GOT3 (cell line): Measurements from ENCODE around the gene MEGF10.
"Not testable (repeated sequence)": the region's sequence is repeated elsewhere in the genome, so short reads cannot be mapped to it uniquely, and the experiment has no call there.

Experiments used
- DNase-seq: peaks from one replicate; lab custom pipeline; 2025; ENCODE audit warnings: mixed read lengths; lab: John Stamatoyannopoulos, UW

MEGF10 gene

DNA sequence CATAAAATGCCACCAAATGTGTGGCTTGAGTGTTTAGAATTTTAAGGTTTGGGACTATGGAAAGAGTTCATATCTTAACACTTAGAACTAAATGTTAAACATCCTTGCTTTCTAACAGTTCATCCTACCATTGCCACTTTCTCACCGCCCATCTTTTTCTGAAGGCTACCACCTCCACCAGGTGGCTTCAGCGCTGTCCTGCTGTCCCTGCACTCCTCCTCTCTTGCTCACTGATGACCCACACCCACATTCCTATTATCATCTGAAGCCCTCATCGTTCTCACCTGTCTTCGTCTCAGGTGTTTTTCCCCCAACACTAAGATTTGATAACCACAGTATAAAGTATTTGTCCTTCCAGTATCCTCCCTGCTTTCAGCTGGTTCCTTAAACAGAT lies 7.4 kb downstream of the MEGF10 start:
- no peak for DNase-seq

DNA sequence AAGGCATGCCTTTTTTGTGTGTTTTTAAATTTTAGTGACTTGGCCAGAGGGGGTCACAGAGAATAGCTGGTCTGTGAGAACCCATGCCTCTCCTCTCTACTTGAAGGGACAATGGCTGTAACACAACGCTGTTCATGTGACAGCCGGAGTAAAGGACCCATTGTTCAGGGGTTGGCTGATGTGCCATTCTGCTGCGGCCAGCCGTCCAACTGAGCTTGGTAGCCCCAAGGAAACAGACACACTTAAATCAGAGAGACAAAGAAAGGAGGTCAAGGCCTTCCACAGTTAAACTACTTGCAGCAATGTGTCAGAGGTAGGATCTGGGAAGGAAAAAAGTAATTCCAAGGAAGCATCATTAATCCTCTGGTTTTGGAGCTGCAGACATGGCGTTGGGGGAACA lies 8.1 kb downstream of the MEGF10 start:
- DNase-seq: no peak

DNA sequence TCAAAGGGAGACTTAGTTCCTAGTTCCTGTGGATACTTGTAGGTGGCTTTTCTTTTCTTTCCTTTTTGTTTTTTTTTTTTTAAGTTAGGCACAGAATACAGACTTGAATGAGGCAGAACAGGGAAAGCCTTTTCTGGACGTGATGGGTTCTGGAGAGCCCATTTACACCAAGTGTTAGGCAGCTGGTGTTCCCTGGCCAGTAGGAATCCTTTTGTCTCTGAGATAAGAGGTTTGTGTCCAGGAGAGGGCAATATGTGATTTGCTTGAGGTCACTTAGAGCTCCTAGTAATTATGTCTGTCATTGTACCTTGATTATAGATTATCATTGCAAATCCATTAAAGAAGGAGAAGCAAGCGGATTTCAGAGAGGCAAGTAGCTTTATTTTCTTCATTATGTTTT lies 9.1 kb downstream of the MEGF10 start:
- no peak for DNase-seq

DNA sequence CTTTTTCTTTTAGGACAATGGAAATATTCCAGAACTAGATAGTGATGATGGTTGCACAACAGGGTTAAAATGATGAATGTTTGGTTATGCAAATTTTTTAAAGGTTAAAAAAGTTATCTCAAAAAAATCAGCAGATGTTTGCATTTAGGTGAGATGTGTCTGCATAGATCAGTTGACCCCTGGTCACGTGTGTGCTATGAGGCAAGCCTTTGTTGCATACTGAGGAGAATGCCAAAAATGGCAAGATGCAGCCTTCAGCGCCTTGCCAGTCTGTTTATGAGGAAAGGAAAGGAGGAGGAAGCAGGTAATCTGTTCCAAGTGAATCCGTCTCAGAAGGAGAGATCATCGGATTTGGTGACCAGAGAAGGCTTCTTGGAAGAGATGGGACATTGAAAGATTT lies 11.9 kb downstream of the MEGF10 start:
- no peak for DNase-seq

DNA sequence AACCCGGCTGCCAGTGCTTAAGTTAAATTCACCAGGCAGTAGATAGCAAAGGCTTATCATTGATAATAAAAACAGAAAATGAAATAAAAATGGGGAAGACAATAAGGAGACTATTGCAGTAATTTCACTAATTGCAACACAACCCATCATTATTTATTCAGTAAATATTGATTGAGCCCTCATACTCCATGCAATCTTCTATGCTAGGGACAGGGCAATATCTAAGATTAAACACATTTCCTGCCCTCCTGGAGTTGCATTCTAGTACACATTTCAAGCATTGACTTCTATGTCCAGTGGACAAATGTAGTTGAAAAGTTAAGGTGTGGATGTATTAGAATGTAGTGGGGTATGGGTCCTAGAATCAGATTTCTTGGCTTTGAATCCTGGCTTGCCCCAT lies 12.8 kb downstream of the MEGF10 start:
- DNase-seq: no peak

DNA sequence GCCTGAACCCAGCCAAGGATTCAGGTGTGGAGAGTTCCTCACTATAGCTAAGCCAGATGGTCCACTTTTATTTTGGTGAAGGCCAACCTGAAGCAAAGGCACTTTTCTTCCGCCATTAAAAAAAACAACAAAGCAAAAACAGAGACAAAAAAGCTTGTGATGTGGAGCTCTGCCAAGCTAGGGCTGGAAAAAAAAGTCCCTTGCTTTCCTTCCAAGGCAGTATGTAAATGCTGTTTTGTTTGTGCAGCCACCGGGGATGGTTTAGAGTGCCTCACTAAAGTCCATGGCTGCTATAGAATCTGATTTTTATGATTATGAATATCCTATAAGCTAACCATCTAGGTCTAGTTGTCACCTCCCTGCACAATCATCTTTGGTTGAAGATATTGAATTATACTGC lies 14.9 kb downstream of the MEGF10 start:
- no peak for DNase-seq

DNA sequence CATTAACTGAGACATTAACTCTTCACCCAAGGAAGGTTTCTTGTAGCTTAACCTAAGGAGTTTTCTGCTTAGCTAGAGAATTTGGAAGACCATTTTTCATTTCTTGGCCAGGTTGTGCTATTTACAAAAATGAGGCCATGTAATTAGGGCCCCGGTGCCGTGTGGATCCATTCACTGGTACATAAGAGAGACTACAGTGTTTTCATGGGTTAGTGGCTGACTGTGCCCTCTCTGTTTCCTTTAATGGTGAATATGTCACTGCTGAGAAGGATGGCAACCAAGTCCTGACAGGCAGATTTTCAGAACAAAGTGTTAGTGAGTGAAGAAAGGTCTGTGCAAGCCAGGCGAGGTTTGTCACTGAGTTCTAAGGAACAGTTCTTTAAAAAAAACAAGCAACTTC lies 15.4 kb downstream of the MEGF10 start:
- no peak for DNase-seq

DNA sequence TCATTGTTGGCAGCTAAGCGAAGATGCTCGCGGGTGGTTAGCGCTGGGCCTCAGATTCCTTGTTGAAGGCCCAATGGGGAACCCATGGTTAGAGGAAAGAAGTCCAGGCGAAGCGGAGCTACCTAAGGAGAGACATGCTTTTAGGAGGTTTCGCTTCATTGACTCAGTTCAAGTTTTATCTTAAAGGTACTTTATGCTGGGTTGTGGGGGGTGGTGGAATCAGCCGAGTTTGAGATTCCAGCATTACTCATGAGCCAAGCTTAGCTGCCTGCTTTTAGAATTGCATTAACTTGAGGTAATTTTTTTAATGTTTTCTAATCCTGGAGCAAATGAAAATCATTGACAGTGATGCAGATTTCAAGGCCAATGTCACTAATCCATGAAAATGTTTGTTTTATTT lies 16.1 kb downstream of the MEGF10 start:
- no peak for DNase-seq

DNA sequence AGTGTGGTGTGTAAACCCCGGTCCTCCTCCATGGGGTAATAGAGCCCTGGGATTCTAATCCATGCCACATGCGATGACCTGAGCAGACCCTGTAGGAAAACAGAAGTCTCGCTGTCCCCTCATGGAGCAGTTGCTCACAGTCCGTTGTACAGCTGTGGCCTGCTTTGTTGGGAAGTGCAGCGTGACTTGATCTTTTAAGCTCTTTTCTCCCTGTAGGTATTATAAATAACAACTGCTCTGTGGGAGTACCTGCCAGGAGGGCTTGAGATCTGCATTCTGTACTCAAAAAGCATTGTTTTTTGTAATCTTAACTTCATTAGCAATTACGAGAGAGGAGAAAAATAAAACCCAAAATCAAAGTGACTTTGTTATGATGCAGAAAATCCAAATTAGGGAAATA lies 17.3 kb downstream of the MEGF10 start:
- DNase-seq: no peak

DNA sequence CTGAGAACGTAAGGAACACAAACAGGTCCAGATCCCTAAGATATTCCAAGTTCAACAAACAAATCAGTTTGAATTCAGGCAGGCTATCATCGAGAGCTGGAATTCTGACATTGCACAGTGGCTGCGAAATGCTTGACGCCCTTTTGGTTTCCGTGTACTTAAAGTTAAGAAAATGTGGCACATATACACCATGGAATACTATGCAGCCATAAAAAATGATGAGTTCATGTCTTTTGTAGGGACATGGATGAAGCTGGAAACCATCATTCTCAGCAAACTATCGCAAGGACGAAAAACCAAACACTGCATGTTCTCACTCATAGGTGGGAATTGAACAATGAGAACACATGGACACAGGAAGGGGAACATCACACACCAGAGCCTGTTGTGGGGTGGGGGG lies 17.7 kb downstream of the MEGF10 start:
- not testable (repeated sequence) for DNase-seq

DNA sequence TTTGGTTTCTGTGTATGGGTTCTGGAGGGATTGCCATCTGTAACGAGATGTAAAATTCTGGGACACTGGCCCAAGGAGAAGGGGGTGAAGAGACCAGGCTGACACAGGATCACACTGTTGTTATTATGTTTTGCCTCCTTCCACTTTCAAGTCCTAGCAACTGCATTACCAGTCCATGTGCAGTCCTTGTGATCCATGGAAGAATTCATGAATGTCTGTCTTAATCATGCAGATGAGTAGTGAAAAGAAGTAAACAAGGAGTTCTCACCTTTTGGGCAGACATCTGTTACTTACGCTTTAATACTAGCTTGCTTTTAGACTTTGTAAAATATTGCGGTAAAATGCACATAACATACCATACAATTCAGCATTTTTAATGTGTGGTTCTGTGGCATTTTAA lies 18.3 kb downstream of the MEGF10 start:
- DNase-seq: no peak

DNA sequence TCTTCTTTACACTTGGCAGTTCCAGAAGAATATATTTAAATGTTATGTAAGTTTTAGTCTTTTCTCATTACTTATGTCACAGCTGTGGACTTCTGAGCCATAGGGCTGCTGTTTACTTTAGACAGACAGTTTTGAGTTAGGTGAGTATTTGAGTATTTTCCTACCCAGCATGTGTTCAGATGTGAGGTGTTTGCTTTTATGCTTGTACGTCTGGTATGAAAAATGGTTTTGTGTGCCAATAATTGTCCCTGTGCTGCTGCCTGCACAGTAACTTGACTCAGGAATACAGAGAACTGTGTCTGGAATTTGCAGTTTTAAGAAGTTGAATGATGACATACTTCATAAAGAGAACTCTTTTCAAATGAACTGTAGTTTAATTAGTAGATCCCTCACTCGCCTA lies 20.8 kb downstream of the MEGF10 start:
- no peak for DNase-seq

DNA sequence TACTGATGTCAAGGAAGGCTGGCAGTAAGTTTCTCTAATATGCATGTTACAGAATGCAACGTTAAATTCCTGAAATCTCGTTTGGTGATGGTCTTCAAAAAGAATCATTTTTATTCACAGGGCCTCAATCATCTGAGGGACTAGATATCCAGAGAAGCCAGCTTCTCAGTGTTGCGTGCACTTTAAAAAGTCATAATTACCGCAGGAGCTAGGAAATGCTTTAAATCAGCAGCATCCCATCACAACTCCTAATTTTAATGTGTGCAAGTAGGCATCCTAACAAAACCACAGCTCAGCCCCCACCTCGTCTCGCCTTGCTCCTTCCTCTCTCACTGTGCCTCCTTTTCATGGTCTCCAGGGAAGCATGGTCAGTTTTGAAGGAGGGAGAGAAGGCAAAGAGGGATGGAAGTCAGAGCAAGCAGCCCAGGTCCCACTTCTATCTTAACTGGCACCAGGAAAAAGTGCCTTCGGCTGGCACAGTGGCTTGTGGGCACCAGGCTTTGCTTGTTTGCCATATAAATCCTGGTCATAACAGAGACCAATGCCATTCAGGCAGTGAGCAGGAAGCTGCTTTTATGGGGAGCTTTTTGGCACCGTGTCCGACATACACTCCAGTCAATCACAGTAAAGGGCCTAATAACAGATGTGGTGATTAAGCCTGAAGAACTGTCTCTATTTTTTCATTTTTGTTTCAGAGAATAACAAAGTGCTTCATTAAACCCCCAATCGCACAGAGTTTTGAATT lies 21.4 kb downstream of the MEGF10 start:
- no peak for DNase-seq

DNA sequence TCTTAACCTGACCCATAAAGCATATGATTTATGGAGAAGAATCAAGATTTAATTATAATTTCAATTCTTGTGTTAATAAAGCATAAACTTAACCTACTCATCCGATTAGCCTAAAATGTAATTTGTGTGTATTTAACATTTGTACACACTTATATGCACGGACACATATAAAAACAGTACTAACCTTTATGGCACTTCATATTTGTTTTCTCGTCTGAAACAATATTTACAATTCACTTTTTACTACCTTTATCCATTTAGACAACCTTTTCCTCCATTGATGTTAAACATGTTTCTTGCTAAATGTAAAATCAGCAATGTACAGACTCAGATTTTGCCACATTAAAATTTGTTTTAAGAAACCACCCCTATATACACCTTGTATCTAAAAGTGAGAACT lies 22.8 kb downstream of the MEGF10 start:
- DNase-seq: no peak

DNA sequence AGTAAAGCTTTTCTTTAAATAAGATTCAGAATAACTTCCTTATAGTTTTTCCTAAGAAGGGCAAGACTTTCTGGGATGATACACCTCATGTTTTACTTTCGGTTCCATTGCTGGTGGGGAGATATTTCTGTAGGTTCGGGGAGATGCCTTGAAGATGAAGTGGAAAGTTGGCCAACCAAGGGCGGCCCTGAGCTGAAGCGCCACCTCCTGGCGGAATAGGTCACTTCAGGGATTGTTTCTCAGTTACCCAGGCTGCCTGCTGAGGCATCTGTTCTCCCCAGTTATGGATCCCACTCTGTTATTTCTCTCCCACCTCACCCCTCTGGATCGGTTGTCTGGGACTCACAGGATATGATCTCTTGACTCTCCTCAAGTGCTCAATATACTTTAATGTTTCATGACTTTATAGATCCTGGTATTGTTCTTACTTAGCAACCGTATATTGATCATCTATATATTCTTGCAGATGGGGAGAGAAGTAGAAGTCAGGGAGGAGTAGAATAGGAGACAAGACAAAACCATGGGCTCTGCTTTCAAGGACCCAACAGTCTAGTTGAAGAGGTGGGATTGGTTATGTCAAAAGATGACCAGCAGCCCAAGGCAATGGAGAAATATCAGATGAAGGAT lies 23.4 kb downstream of the MEGF10 start:
- DNase-seq: no peak

DNA sequence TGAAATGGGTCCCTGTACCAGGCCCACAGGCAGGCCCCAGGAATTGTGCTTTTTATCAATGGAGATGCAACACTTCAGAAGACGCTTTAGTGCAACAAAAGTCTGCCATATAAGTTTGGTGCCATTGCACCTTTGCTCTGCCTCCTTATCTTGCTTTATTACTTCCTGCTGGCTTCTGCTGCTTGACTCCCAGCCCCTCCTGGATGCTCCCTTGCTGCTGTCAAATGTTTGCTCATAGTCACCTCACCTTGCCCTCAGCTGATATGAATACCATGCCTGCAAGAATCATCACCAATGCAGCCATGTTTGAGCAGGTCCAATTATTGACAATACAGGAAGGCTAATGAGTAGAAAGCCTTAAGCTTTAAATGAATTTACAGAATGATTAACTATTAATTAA lies 25.4 kb downstream of the MEGF10 start:
- DNase-seq: no peak

DNA sequence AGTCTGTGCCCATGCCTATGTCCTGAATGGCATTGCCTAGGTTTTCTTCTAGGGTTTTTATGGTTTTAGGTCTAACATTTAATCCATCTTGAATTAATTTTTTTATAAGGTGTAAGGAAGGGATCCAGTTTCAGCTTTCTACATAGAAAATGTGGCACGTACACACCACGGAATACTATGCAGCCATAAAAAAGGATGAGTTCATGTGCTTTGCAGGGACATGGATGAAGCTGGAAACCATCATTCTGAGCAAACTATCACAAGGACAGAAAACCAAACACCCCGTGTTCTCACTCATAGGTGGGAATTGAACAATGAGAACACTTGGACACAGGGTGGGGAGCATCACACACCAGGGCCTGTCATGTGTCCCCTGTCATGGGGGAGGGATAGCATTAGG lies 26.8 kb downstream of the MEGF10 start:
- not testable (repeated sequence) for DNase-seq

DNA sequence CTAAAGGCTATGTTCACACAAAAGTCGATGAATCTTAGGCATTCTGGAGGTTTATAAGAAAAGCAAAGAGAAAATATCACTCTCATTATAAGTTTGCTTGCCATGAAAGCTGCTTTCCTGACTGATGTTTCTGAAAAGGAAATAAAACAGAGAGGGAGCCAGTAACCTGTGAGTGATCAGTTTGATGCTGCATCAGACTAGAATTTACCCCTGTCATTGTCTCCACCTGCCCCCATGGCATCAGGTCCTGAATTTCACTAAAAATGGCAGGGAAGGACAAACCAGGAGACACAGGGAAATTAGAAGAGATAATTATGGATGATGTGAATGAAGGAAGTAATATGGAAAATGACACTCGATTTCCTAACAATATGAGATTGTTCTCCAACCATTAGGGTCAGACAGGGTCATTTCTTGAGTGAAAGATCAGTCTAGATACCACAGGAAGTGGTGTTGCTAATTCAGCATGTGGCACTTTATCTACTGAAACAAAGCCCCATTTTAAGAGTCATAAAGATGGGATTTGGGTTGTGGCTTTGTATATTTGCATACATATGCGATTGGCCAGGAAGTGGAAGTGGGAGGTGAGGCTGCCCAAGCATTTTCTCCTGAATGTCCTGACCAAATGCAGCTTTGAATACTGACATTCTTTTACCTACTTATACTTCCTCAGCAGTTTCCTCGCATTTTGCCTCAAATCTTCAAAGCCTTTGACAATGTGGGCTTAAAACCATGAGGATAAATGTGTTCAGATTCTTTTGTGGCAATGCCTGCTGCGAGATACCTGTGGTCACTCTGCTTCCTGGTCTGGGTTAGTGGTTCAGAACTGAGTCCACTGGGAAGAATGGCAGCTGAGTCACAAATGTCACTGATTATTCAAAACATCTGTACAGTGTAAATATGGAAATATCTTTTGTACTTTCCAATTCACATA lies 29.7 kb downstream of the MEGF10 start:
- DNase-seq: no peak

DNA sequence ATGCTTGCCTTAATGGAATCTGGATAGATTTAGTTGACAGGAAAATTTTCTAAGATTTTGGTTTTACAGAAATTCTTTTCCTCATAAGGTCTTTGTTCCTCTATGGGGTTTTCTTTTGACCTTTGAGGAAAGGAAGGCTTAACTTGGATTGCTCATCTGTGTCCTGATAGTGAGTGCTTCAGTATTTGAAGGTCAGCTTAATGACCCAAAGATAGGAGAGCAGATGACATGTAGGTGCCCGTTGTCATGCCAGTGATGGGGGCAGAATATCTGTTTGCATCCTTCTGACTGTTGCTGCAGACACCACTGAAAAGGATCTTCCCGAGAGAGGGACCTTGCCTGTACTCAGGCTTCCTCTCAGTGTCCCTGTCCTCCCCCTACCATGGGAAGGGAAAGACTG lies 30.9 kb downstream of the MEGF10 start:
- no peak for DNase-seq

DNA sequence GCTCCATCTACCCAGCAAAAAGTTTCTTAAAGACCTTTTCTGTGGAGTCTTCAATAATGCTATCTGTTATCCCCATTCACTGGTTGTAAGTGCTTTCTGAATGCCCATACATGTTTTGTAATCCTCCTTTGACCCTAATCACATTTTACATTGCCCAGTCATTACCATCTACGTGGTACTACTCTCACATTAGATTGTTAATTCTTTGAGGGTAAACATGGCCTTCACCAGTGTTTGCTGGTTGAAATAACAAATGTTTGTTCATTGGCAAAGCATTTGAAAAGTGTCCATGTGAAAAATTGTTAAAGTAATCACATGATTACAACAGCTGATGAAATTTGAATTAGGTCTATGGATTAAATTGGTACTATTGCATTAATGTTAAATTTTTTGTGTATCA lies 31.8 kb downstream of the MEGF10 start:
- no peak for DNase-seq

DNA sequence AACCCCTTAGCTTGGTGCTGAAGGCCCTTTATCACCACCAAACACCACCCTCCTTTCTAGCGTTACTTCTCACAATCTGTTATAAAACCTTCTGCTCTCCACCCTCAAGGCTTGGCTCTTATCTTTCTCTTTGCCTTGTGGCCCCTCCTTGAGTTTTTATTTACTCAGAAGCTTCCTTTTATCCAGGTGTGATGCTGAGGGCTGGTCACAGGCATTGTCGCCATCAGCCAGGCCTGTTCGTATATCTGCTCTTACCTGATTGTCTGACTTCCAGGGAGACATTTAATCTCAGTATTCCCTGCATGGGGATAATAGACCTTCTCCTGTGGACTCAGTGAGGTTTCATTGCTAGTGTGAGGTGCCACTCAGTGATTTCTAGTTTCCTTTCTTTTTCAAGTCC lies 34.2 kb downstream of the MEGF10 start:
- no peak for DNase-seq

DNA sequence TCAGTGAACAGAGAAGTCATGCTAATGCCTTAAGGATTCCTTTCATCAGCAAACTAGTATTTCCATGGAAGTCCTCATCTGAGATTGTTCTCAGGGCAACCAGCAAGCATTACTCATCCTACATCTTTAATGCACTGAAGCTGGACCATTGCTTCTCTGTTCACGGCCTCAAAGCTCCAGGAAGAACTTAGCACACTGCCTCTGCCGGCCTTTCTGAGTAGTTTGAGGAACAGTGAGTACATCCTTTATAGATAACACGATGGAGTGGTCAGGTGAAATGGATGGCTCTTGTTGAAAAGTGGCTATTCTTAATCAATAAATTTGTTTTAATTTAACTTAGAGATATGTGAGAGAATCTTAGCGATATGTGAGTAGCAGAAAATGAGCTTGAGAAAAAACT lies 35.8 kb downstream of the MEGF10 start:
- DNase-seq: no peak
